ENCODE measurements around the gene ARSD.
"Not testable (repeated sequence)": the region's sequence is repeated elsewhere in the genome, so short reads cannot be mapped to it uniquely, and the experiment has no call there.

ARSD gene

GRCh38 chrX:2931155-2931554 is 2.0 kb upstream of the ARSD start:
- H3K9me3 ChIP-seq (ENCODE audit: low read length), result no peaks in the 10 kb centered on the region
- no peaks in the 10 kb centered on the region for H3K36me3 ChIP-seq (ENCODE audit: insufficient read depth, low read length)
- TF ChIP-seq EZH2 (IDR thresholded peaks at IDR 0.05; ENCODE audit: borderline replicate concordance, low read length), result no peak
- no peak for TF ChIP-seq CTCF (IDR thresholded peaks at IDR 0.05; ENCODE audit: low read length)
- no peak overlapping the region for H3K4me2 ChIP-seq (ENCODE audit: low read length)
- H3K9me2 ChIP-seq (ENCODE audit: low read depth, low read length), result no peaks in the 10 kb centered on the region
- H3K9ac ChIP-seq (ENCODE audit: low read length), result no peak overlapping the region
- H3K79me2 ChIP-seq (ENCODE audit: insufficient read depth, low read length), result no peaks in the 10 kb centered on the region
- H3K27me3 ChIP-seq (ENCODE audit: insufficient read depth, low read length), result no peaks in the 10 kb centered on the region
- no peak overlapping the region for H2AFZ ChIP-seq (ENCODE audit: low read length)
- no peaks in the 10 kb centered on the region for H4K20me1 ChIP-seq (ENCODE audit: insufficient read depth, low read length)
- no peaks in the 10 kb centered on the region for H3F3A ChIP-seq (ENCODE audit: insufficient read depth, low read length)
- H3K27ac ChIP-seq (ENCODE audit: low read depth, low read length, poor library complexity, severe bottlenecking), result no peak overlapping the region
- no peaks in the 10 kb centered on the region for H3K4me1 ChIP-seq (ENCODE audit: insufficient read depth, low read length, severe bottlenecking)
- H3K4me3 ChIP-seq (ENCODE audit: low read depth, low read length, poor library complexity, severe bottlenecking), result no peak overlapping the region

- Histone ChIP-seq H2AFZ (ENCODE audit: low read length) (no peak overlapping the region), H4K20me1 (ENCODE audit: insufficient read depth, low read length) (no peaks in the 10 kb centered on the region), H3F3A (ENCODE audit: insufficient read depth, low read length) (no peaks in the 10 kb centered on the region), H3K9ac (ENCODE audit: low read length) (no peak overlapping the region), H3K9me3 (ENCODE audit: low read length) (no peaks in the 10 kb centered on the region), H3K36me3 (ENCODE audit: insufficient read depth, low read length) (no peaks in the 10 kb centered on the region), H3K4me1 (ENCODE audit: insufficient read depth, low read length, severe bottlenecking) (no peaks in the 10 kb centered on the region), H3K4me2 (ENCODE audit: low read length) (no peak overlapping the region), H3K27me3 (ENCODE audit: insufficient read depth, low read length) (no peaks in the 10 kb centered on the region), H3K27ac (ENCODE audit: low read depth, low read length, poor library complexity, severe bottlenecking) (no peak overlapping the region), H3K9me2 (ENCODE audit: low read depth, low read length) (no peaks in the 10 kb centered on the region), H3K4me3 (ENCODE audit: low read depth, low read length, poor library complexity, severe bottlenecking) (no peak overlapping the region), H3K79me2 (ENCODE audit: insufficient read depth, low read length) (no peaks in the 10 kb centered on the region)
- TF ChIP-seq CTCF (IDR thresholded peaks at IDR 0.05; ENCODE audit: low read length), result no peak
- no peak for TF ChIP-seq EZH2 (IDR thresholded peaks at IDR 0.05; ENCODE audit: borderline replicate concordance, low read length)
These were observed 952 bp downstream of the ARSD start for GRCh38 chrX:2928191-2928582.

GRCh38 chrX:2926664-2927275 is 2.4 kb downstream of the ARSD start:
- no peaks in the 10 kb centered on the region for H3K27me3 ChIP-seq (ENCODE audit: insufficient read depth, low read length)
- TF ChIP-seq CTCF (IDR thresholded peaks at IDR 0.05; ENCODE audit: low read length) (no peak), EZH2 (IDR thresholded peaks at IDR 0.05; ENCODE audit: borderline replicate concordance, low read length) (no peak)
- H3K27ac ChIP-seq (ENCODE audit: low read depth, low read length, poor library complexity, severe bottlenecking), result no peak overlapping the region
- no peak overlapping the region for H3K4me2 ChIP-seq (ENCODE audit: low read length)
- H3K79me2 ChIP-seq (ENCODE audit: insufficient read depth, low read length), result no peaks in the 10 kb centered on the region
- H3K9ac ChIP-seq (ENCODE audit: low read length), result no peak overlapping the region
- no peak overlapping the region for H2AFZ ChIP-seq (ENCODE audit: low read length)
- no peaks in the 10 kb centered on the region for H3K4me1 ChIP-seq (ENCODE audit: insufficient read depth, low read length, severe bottlenecking)
- H3K9me3 ChIP-seq (ENCODE audit: low read length), result no peaks in the 10 kb centered on the region
- H4K20me1 ChIP-seq (ENCODE audit: insufficient read depth, low read length), result no peaks in the 10 kb centered on the region
- H3K36me3 ChIP-seq (ENCODE audit: insufficient read depth, low read length), result no peaks in the 10 kb centered on the region
- H3F3A ChIP-seq (ENCODE audit: insufficient read depth, low read length), result no peaks in the 10 kb centered on the region
- no peak overlapping the region for H3K4me3 ChIP-seq (ENCODE audit: low read depth, low read length, poor library complexity, severe bottlenecking)
- no peaks in the 10 kb centered on the region for H3K9me2 ChIP-seq (ENCODE audit: low read depth, low read length)

- not testable (repeated sequence) for H3K27me3 ChIP-seq (ENCODE audit: insufficient read depth, low read length); H3K9me3 ChIP-seq (ENCODE audit: low read length); H3K4me2 ChIP-seq (ENCODE audit: low read length); H2AFZ ChIP-seq (ENCODE audit: low read length); H3K4me3 ChIP-seq (ENCODE audit: low read depth, low read length, poor library complexity, severe bottlenecking); H3K79me2 ChIP-seq (ENCODE audit: insufficient read depth, low read length); H3F3A ChIP-seq (ENCODE audit: insufficient read depth, low read length); H3K4me1 ChIP-seq (ENCODE audit: insufficient read depth, low read length, severe bottlenecking); H3K9me2 ChIP-seq (ENCODE audit: low read depth, low read length); H3K36me3 ChIP-seq (ENCODE audit: insufficient read depth, low read length); H3K9ac ChIP-seq (ENCODE audit: low read length); H4K20me1 ChIP-seq (ENCODE audit: insufficient read depth, low read length); H3K27ac ChIP-seq (ENCODE audit: low read depth, low read length, poor library complexity, severe bottlenecking)
These were observed 2.9 kb downstream of the ARSD start for GRCh38 chrX:2926255-2926654.
